ENCODE results near the gene AZU1.

GRCh38 chr19:843180-843835, 15.7 kb downstream of the AZU1 start:
- no peak for TF ChIP-seq POLR2A (IDR thresholded peaks at IDR 0.05)
- TF ChIP-seq, protein P1, sequence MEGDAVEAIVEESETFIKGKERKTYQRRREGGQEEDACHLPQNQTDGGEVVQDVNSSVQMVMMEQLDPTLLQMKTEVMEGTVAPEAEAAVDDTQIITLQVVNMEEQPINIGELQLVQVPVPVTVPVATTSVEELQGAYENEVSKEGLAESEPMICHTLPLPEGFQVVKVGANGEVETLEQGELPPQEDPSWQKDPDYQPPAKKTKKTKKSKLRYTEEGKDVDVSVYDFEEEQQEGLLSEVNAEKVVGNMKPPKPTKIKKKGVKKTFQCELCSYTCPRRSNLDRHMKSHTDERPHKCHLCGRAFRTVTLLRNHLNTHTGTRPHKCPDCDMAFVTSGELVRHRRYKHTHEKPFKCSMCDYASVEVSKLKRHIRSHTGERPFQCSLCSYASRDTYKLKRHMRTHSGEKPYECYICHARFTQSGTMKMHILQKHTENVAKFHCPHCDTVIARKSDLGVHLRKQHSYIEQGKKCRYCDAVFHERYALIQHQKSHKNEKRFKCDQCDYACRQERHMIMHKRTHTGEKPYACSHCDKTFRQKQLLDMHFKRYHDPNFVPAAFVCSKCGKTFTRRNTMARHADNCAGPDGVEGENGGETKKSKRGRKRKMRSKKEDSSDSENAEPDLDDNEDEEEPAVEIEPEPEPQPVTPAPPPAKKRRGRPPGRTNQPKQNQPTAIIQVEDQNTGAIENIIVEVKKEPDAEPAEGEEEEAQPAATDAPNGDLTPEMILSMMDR (IDR thresholded peaks at IDR 0.05) = no peak

All from thyroid gland (tissue), 4 donors.